Cardiac fibroblast (primary cell): ENCODE results near the gene RPN2.

Experiments used
- DNase-seq, 2 donors: peaks; one replicate each; pipeline versions ENCODE4 v3.0.0 to v3.0.0-alpha.2; 2010; ENCODE audit warnings: low read depth in 2 of 2
- H3K4me3 ChIP-seq, 2 donors: replicated peaks in 1 of 2; 1 replicate in 1 of 2; 2 replicates in 1 of 2; pipeline ENCODE4 v1.5.1; 2011; ENCODE audit warnings: low read depth in 2 of 2, low read length in 2 of 2, mild to moderate bottlenecking in 2 of 2, moderate library complexity in 1 of 2
- TF ChIP-seq, protein P1 (sequence below): IDR thresholded peaks from one replicate; pipeline ENCODE4 v1.5.1; 2011; ENCODE audit warnings: low read depth, mild to moderate bottlenecking, low read length, inconsistent platforms

Gene RPN2

DNA sequence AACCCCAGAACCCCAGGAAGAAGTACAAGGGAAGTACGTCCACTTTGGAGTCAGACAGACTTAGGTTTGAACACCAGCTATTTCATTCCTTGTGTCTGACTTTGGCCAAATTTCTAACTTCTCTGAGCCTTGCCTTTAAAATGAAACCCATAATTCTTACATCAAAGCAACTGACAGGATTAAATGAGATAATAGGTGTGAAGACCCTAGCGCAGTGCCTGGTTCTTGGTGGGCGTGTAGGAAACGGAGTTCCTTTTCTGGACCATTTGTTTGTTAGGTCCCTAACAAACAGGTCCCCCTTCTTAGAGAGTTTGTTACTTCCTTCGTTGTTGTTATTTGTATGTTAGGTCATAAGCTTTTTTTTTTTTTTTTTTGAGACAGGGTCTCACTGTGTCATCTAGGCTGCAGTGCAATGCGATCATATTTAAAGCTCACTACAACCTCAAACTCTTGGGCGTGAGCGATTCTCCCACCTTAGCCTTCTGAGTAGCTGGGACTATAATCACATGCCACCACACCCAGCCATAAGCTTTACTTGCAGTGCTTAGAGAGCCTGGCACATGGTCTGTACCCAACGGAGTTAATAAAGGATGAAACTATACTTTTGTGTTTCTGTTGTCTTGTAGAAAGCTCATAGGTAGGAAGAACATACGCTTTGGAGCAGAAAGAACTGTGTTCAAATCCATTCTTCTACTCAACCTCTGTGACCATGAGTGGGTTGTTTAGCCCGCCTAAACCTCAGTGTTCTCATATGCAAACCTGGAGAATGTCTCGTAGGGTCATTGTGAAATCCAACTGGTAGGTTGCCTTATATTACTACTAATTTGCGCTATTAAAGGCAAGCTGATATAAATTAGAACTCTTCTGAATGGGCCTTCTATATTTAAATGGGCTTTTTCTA is 22.0 kb downstream of the RPN2 start:
- TF ChIP-seq, protein P1, sequence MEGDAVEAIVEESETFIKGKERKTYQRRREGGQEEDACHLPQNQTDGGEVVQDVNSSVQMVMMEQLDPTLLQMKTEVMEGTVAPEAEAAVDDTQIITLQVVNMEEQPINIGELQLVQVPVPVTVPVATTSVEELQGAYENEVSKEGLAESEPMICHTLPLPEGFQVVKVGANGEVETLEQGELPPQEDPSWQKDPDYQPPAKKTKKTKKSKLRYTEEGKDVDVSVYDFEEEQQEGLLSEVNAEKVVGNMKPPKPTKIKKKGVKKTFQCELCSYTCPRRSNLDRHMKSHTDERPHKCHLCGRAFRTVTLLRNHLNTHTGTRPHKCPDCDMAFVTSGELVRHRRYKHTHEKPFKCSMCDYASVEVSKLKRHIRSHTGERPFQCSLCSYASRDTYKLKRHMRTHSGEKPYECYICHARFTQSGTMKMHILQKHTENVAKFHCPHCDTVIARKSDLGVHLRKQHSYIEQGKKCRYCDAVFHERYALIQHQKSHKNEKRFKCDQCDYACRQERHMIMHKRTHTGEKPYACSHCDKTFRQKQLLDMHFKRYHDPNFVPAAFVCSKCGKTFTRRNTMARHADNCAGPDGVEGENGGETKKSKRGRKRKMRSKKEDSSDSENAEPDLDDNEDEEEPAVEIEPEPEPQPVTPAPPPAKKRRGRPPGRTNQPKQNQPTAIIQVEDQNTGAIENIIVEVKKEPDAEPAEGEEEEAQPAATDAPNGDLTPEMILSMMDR, result no peak
- H3K4me3 ChIP-seq, result no peak overlapping the region
- DNase-seq, result no peak

DNA sequence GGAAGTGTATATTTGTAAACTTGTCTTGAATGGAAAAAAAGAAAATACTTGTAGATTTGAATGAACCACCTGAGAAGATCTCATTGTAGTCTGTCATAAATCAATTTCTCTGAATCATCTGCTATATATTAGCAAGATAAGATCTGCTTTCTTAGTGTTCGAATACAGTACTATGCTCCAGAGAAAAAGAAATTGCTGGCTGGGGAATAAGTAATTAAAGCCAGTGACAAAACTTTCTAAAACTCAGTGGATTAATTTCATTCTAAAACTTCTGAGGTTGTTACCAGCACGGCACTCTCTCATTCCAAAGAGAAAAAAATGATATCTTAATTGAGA is 22.7 kb downstream of the RPN2 start:
- TF ChIP-seq, protein P1, result no peak
- DNase-seq, result no peak
- no peak overlapping the region for H3K4me3 ChIP-seq

DNA sequence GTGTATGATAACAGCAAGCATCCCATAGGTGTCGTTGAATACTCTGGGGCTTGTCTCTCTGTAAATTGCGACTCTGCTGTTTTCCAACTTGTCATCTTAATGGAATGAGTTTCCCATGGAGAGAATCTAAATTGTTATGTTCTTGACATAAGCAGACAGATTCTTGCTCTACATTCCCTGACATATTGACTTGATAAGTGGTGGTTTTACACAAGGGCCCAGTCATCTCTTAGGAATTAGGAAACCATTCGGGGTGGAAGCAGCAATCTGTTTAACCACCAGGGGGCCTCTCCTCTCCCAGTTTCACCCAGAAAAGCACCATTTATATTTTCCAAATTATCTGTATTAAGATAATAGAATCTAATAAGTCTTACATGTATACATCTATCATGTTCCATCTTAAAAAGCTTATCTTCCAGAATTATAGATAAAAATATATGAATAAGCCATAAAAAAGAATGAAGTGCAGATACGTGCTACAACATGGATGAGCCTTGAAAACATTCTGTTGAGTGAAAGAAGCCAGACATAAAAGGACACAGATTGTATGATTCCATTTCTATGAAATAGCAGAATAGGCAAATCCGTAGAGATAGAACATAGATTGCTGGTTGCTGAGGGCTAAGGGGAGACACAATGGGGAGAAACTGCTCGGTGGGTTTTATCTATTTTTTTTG is 23.3 kb downstream of the RPN2 start:
- TF ChIP-seq, protein P1, result peak; percentile 89
- DNase-seq, result peak; percentile 96
- H3K4me3 ChIP-seq, result no peak overlapping the region

DNA sequence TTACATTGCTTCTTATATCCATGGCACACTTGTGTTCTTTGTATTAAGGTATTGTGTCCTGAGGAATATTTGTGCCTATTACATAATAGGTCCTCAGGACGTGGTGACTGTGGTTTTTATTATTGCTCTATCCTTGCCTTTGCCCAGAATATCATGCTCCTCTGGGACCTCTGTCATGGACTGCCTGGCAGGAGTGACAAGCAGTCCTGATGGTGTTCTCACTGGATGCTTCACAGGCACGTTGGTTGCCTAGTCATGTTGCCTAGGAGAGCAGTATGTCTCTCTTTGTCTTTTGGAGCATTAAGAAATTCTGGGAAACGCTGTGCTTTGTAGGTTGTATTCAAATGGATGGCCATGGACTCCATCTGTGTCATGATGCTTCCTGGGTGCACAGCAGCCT is 24.9 kb downstream of the RPN2 start:
- DNase-seq, result no peak
- H3K4me3 ChIP-seq, result no peak overlapping the region
- TF ChIP-seq, protein P1, result no peak

DNA sequence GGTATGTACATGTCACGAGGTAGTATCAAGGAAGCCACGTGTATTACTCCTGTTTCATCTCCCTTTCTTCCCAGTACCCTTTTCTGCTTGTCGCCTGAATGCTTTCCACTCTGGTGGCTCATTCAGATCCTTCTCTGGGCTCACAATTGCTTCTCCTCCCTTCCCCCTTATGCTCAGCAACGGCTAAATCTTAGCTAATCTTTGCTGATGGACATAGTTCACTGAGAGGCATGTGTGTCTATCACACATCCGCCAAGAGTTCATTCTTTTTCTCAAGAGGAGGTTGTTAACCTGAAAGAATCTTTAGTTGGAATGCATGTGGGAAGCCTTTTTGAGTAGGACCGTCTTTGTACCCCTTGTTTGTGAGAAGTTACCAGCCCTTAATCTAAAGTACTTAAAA is 26.0 kb downstream of the RPN2 start:
- DNase-seq, result no peak
- TF ChIP-seq, protein P1, result no peak
- H3K4me3 ChIP-seq, result no peak overlapping the region

DNA sequence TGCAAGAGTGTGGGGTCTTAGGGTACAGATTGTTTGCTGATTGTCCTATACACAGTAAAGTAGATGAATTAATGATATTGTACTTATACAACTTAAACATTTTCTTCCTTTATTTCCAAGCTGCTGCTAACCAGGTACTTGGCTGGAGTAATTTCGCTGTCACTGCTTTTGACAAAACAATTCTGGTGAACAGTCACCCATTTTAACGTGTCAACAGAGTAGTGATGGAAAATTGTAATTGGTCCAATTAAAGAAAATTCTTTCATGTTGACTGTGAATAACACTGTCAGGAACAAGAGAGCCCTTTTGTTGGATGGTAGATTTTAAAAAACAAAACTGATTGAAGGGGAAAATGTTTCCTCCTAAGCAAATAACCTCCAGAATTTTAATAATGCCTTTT is 26.7 kb downstream of the RPN2 start:
- DNase-seq, result no peak
- TF ChIP-seq, protein P1, result no peak

More for the DNA sequence above, 26.7 kb downstream of the RPN2 start:
- no peak overlapping the region for H3K4me3 ChIP-seq
